K562 (cell line): ENCODE measurements around the gene VRK1. TPM values are rescaled to one million over a fixed set of nuclear protein-coding genes. Genes with fewer than 3 reads are reported as not detected.

Experiments
- ATAC-seq: fragments of 200-7000 bp; cut with Tn5 transposase; 3 replicates; pipeline ENCODE4 v1.9.1; 2020; ENCODE audit warnings: moderate library complexity
- BruUV-seq: library from RNA; stranded (reverse); fragments of 400-500 nt; replicated peaks from 2 replicates; lab custom pipeline; 2021; lab: Mats Ljungman, UMichigan
- CTCF ChIA-PET: fragments of 300-600 bp; formaldehyde crosslinking; extraction: SDS; loops from one replicate; lab custom pipeline; 2021; ENCODE audit warnings: low intra/inter-chr PET ratio; lab: Yijun Ruan, JAX
- POLR2A ChIA-PET: fragments of 300-600, 350-650 bp; sonication (Branson Sonifier 250); formaldehyde crosslinking; extraction: SDS; loops from one replicate; lab custom pipeline; 2021; ENCODE audit warnings: antibody characterized with exemption, inconsistent platforms; lab: Yijun Ruan, JAX
- DNase-seq, 4 experiments: peaks; one replicate each; pipeline versions ENCODE4 v3.0.0 to v3.0.0-alpha.2; 2011 to 2018; ENCODE audit warnings: low spot score in 3 of 4, mixed read lengths in 3 of 4; ENCODE audit errors: extremely low read depth in 1 of 4
- FAIRE-seq: peaks from 2 replicates; lab custom pipeline; 2011; peaks lifted over from hg19 to GRCh38; lab: Jason Lieb, UNC
- H2AFZ ChIP-seq: 2 replicates; pipeline ENCODE4 v1.6.0; 2011; ENCODE audit warnings: low read depth, low read length, control low read depth, inconsistent platforms
- H3K27ac ChIP-seq: fragments of 200-600 bp; 3 replicates; pipeline ENCODE4 v1.8.0; 2011; ENCODE audit warnings: low read depth, mild to moderate bottlenecking, control low read depth, inconsistent platforms, low read length, moderate library complexity, mixed read lengths; ENCODE audit errors: extremely low read depth
- H3K27me3 ChIP-seq, 2 experiments: fragments of 300-600 bp in 1 of 2; 2 replicates in 1 of 2; 3 replicates in 1 of 2; pipeline versions ENCODE4 v1.6.0 to v1.8.0; 2011; ENCODE audit warnings: inconsistent platforms in 2 of 2, low read length in 2 of 2, mild to moderate bottlenecking in 1 of 2, mixed read lengths in 1 of 2, moderate library complexity in 1 of 2; ENCODE audit not compliant: control insufficient read depth in 2 of 2, insufficient read depth in 2 of 2
- H3K36me3 ChIP-seq: fragments of 300-600 bp; 3 replicates; pipeline ENCODE4 v1.8.0; 2011; ENCODE audit warnings: mild to moderate bottlenecking, low read length, inconsistent platforms; ENCODE audit not compliant: control insufficient read depth, insufficient read depth
- H3K4me1 ChIP-seq, 2 experiments: fragments of 200-600 bp in 1 of 2; replicated peaks in 1 of 2; 2 replicates in 1 of 2; 3 replicates in 1 of 2; pipeline versions ENCODE4 v1.5.1 to v1.8.0; 2011; ENCODE audit warnings: inconsistent platforms in 2 of 2, low read length in 2 of 2, mild to moderate bottlenecking in 1 of 2, mixed read lengths in 1 of 2, moderate library complexity in 1 of 2; ENCODE audit not compliant: control insufficient read depth in 2 of 2, insufficient read depth in 2 of 2
- H3K4me2 ChIP-seq: 2 replicates; pipeline ENCODE4 v1.6.1; 2011; ENCODE audit warnings: low read length, control low read depth, inconsistent platforms, mixed read lengths; ENCODE audit not compliant: insufficient read depth
- H3K4me3 ChIP-seq: fragments of 200-600 bp; sonication (generic), shearing (Covaris generic); 2 replicates; pipeline ENCODE4 v1.5.1; 2016; ENCODE audit warnings: control low read depth, inconsistent platforms
- H3K79me2 ChIP-seq: fragments of 200-600 bp; 3 replicates; pipeline ENCODE4 v1.8.0; 2011; ENCODE audit warnings: low read length, inconsistent platforms; ENCODE audit not compliant: control insufficient read depth, insufficient read depth
- H3K9ac ChIP-seq, 2 experiments: 2 replicates each; pipeline versions ENCODE4 v1.6.0 to v1.6.1; 2011; ENCODE audit warnings: low read depth in 2 of 2, low read length in 2 of 2, control low read depth in 1 of 2, inconsistent platforms in 1 of 2, mild to moderate bottlenecking in 1 of 2, mixed read lengths in 1 of 2; ENCODE audit not compliant: insufficient read depth in 1 of 2
- H3K9me1 ChIP-seq: one replicate; pipeline ENCODE4 v1.6.0; 2011; ENCODE audit warnings: inconsistent platforms, mild to moderate bottlenecking, low read length, moderate library complexity; ENCODE audit not compliant: control insufficient read depth, insufficient read depth
- H3K9me3 ChIP-seq: replicated peaks from 2 replicates; pipeline ENCODE4 v1.5.1; 2011; ENCODE audit warnings: low read depth, low read length, inconsistent platforms; ENCODE audit not compliant: control insufficient read depth, insufficient read depth
- H4K20me1 ChIP-seq: replicated peaks from 2 replicates; pipeline ENCODE4 v1.6.1; 2011; ENCODE audit warnings: low read length, inconsistent platforms, mixed read lengths; ENCODE audit not compliant: control insufficient read depth, insufficient read depth
- CHD1 ChIP-seq: fragments of 200-600 bp; sonication (generic); IDR thresholded peaks from one replicate; pipeline ENCODE4 v1.6.1; 2012; ENCODE audit warnings: mild to moderate bottlenecking, moderate library complexity, low read length, inconsistent platforms
- ELF1 ChIP-seq: fragments of 200-800 bp; sonication (Bioruptor generic); IDR thresholded peaks from 2 replicates; pipeline ENCODE4 v1.6.1; 2016; ENCODE audit warnings: missing genetic modification characterization, missing compliant biosample characterization
- ETV6 ChIP-seq, 3 experiments: fragments of 150-350 bp in 1 of 3; sonication (generic) in 1 of 3; formaldehyde crosslinking in 1 of 3; IDR thresholded peaks; 2 replicates each; pipeline versions ENCODE4 v1.6.1 to v1.8.0; 2014 to 2022; ENCODE audit warnings: borderline replicate concordance in 2 of 3, low read depth in 2 of 3, antibody characterized with exemption in 1 of 3, low read length in 1 of 3, mild to moderate bottlenecking in 1 of 3, missing genetic modification reagents in 1 of 3
- HDAC1 ChIP-seq, 2 experiments: fragments of 450-650 bp; IDR thresholded peaks; 2 replicates each; pipeline ENCODE4 v1.6.1; 2016 to 2017; ENCODE audit warnings: inconsistent platforms in 1 of 2, mild to moderate bottlenecking in 1 of 2, moderate library complexity in 1 of 2
- L3MBTL2 ChIP-seq: fragments of 450-650 bp; IDR thresholded peaks from 2 replicates; pipeline ENCODE4 v1.6.1; 2016; ENCODE audit warnings: mild to moderate bottlenecking, moderate library complexity
- MAX ChIP-seq: sonication (generic); formaldehyde crosslinking; IDR thresholded peaks from 2 replicates; pipeline ENCODE4 v1.9.0; 2022; ENCODE audit warnings: mild to moderate bottlenecking, missing genetic modification reagents
- MYC ChIP-seq, 2 experiments: fragments of 250-450 bp in 1 of 2; sonication (Bioruptor Pico) in 1 of 2; IDR thresholded peaks; 2 replicates each; pipeline versions ENCODE4 v1.5.1 to v1.6.1; 2012 to 2021; ENCODE audit warnings: low read depth in 2 of 2, borderline replicate concordance in 1 of 2, improper control_type of control experiment in 1 of 2, low read length in 1 of 2, mild to moderate bottlenecking in 1 of 2, moderate library complexity in 1 of 2
- NR2C1 ChIP-seq, 2 experiments: fragments of 450-650 bp; IDR thresholded peaks; 2 replicates each; pipeline ENCODE4 v1.6.1; 2017; ENCODE audit warnings: mild to moderate bottlenecking in 2 of 2, antibody characterized with exemption in 1 of 2, inconsistent platforms in 1 of 2, missing compliant biosample characterization in 1 of 2, missing genetic modification characterization in 1 of 2
- PHF8 ChIP-seq: fragments of 200-600 bp; sonication (generic); IDR thresholded peaks from 2 replicates; pipeline ENCODE4 v1.6.1; 2012; ENCODE audit warnings: mixed run types, mild to moderate bottlenecking, inconsistent platforms, low read length, moderate library complexity, borderline replicate concordance
- POLR2G ChIP-seq: fragments of 200-400 bp; formaldehyde crosslinking; IDR thresholded peaks from 2 replicates; pipeline ENCODE4 v1.6.1; 2017; ENCODE audit warnings: low read depth, mild to moderate bottlenecking, antibody characterized with exemption, low read length, moderate library complexity
- RBBP5 ChIP-seq: fragments of 200-600 bp; sonication (generic); IDR thresholded peaks from 2 replicates; pipeline ENCODE4 v1.6.1; 2012; ENCODE audit warnings: borderline replicate concordance, mild to moderate bottlenecking, low read length, control low read depth, inconsistent platforms; ENCODE audit not compliant: insufficient read depth, poor library complexity, severe bottlenecking
- SAFB ChIP-seq: fragments of 200-400 bp; formaldehyde crosslinking; IDR thresholded peaks from 2 replicates; pipeline ENCODE4 v1.6.1; 2017; ENCODE audit warnings: low read depth, low read length, borderline replicate concordance
- SAP30 ChIP-seq: fragments of 200-600 bp; sonication (generic); IDR thresholded peaks from 2 replicates; pipeline ENCODE4 v1.6.1; 2012; ENCODE audit warnings: borderline replicate concordance, low read depth, mild to moderate bottlenecking, moderate library complexity, low read length, control low read depth, inconsistent platforms; ENCODE audit not compliant: insufficient read depth, poor library complexity, severe bottlenecking
- SIRT6 ChIP-seq: IDR thresholded peaks from one replicate; pipeline ENCODE4 v1.6.1; 2012; ENCODE audit warnings: low read depth, mild to moderate bottlenecking, control low read depth, inconsistent platforms, low read length, moderate library complexity
- SOX6 ChIP-seq: fragments of 450-650 bp; IDR thresholded peaks from 2 replicates; pipeline ENCODE4 v1.6.1; 2014; ENCODE audit warnings: mild to moderate bottlenecking
- TAF1 ChIP-seq: IDR thresholded peaks from 2 replicates; pipeline ENCODE4 v1.6.1; 2011; ENCODE audit warnings: mild to moderate bottlenecking, low read length, moderate library complexity; ENCODE audit not compliant: insufficient read depth, control insufficient read depth, severe bottlenecking; ENCODE audit errors: extremely low read depth
- ZFX ChIP-seq: sonication (generic); formaldehyde crosslinking; IDR thresholded peaks from 2 replicates; pipeline ENCODE4 v1.8.0; 2022; ENCODE audit warnings: mild to moderate bottlenecking, missing genetic modification reagents, moderate library complexity
- ZNF12 ChIP-seq: sonication (generic); formaldehyde crosslinking; IDR thresholded peaks from 2 replicates; pipeline ENCODE4 v1.4.0; 2020; ENCODE audit warnings: mild to moderate bottlenecking, missing genetic modification reagents
- ZNF408 ChIP-seq: fragments of 250-450 bp; sonication (Bioruptor Pico); IDR thresholded peaks from 2 replicates; pipeline ENCODE4 v1.4.0; 2020; ENCODE audit warnings: low read depth, mild to moderate bottlenecking, moderate library complexity
- WGBS: fragments of 100-300 bp; shearing (Covaris generic); methylation state at CpG from one replicate; pipeline ENCODE4 v1.1.6; 2016; ENCODE audit warnings: low coverage, mixed read lengths; ENCODE audit not compliant: insufficient coverage; ENCODE audit errors: missing lambda C conversion rate; 5-methylcytosine and 5-hydroxymethylcytosine counted together
- in situ Hi-C: fragments of 300-500 bp; cut with MboI; formaldehyde crosslinking; loops from 4 replicates; pipeline ENCODE4 v1.15.0; 2018; ENCODE audit warnings: inconsistent platforms, mixed read lengths
- intact Hi-C: fragments of 100-400 bp; cut with micrococcal nuclease; formaldehyde crosslinking; loops from 2 replicates; pipeline ENCODE4 v1.14.2; 2022
- polyA plus RNA-seq, 8 experiments: library from polyadenylated mRNA; depleted of rRNA in 4 of 8; stranded (reverse) in 5 of 8; unstranded in 3 of 8; fragments of >200 nt; fragmentation: Nextera tagmentation in 2 of 8; fragmentation: Illumina TruSeq in 1 of 8; extraction: Ambion mirVana in 2 of 8; extraction: Trizol in 1 of 8; gene quantifications; 2 replicates each; pipeline versions ENCODE4 v1.2.1 to v1.2.3, GENCODE V29; 2011 to 2014; ENCODE audit warnings: inconsistent platforms in 1 of 8, missing spikeins in 1 of 8
- total RNA-seq, 7 experiments: library from RNA; depleted of rRNA in 6 of 7; stranded (reverse); fragments of >200 nt in 6 of 7; fragmentation: Illumina TruSeq in 2 of 7; extraction: Trizol in 2 of 7; gene quantifications; 2 replicates each; pipeline versions ENCODE4 v1.2.1 to v1.2.3, GENCODE V29; 2011 to 2021; ENCODE audit warnings: low replicate concordance in 1 of 7

The VRK1 gene
- total and polyA plus RNA-seq, 9 of the 15 experiments (the other 6 are each of a cell fraction or from before 2014, with no cell fraction given): 83.6 to 177 (median 116) TPM

GRCh38 chr14:96797582-96798349, 584 bp downstream of the VRK1 start:
- Histone ChIP-seq H3K9ac (peak overlapping the region; percentile 83 to 96), H3K36me3 (no peaks in the 10 kb centered on the region), H4K20me1 (peaks cover 17% of the 10 kb centered on the region), H3K4me1 (peaks cover 13 to 22% of the 10 kb centered on the region in 2 experiments; a peak in 3 of 5 replicates), H3K4me2 (peak overlapping the region; percentile 94), H2AFZ (peak overlapping the region; percentile 12; the same call in 1 of the 2 replicates), H3K4me3 (peak overlapping the region; percentile 70), H3K79me2 (peaks cover 56% of the 10 kb centered on the region), H3K27me3 (no peaks in the 10 kb centered on the region; a peak in 1 of 5 replicates), H3K27ac (peak overlapping the region; percentile 91), H3K9me1 (no peaks in the 10 kb centered on the region), H3K9me3 (no peaks in the 10 kb centered on the region)
- ChIA-PET POLR2A (interaction anchor here (0.6 to 1.5 kb wide), 8 partner anchors 10 to 626 kb away, joined by 3 to 8 read pairs (median 4); no protein-coding TSS in a partner anchor), CTCF (no interaction called here)
- WGBS: under 1% methylated on average over 42 of the region's 59 CpGs
- intact Hi-C loops: loop anchor here (1.0 to 2.0 kb wide), 2 partner anchors 55 to 124 kb away; no protein-coding TSS in a partner anchor
- DNase-seq: peak in 3 of 4 experiments; percentile 20 to 48 (median 34)
- in situ Hi-C loops: no loop called here
- BruUV-seq: no TSS peak
- peak; percentile 53 for ATAC-seq
- peak; percentile 44 for FAIRE-seq
- no peak for TF ChIP-seq SIRT6
- peak; percentile 81; the same call in 1 of the 2 replicates for TF ChIP-seq L3MBTL2
- TF ChIP-seq ZNF12 (CRISPR knock-in tag): peak; percentile 28; the same call in 1 of the 2 replicates
- TF ChIP-seq ZNF408 (CRISPR knock-in tag): no peak
- TF ChIP-seq NR2C1 (IDR thresholded peaks at IDR 0.05): peak; percentile 48
- TF ChIP-seq NR2C1 (tag; IDR thresholded peaks at IDR 0.05): peak; percentile 57
- TF ChIP-seq POLR2G: peak; percentile 75
- peak; percentile 73 for TF ChIP-seq CHD1
- TF ChIP-seq SAP30: peak; percentile 77
- TF ChIP-seq ETV6 (IDR thresholded peaks at IDR 0.05; ENCODE audit: borderline replicate concordance in 1 of 2, low read depth in 2 of 2, low read length in 1 of 2): no peak
- TF ChIP-seq ETV6 (CRISPR knock-in tag; IDR thresholded peaks at IDR 0.05; ENCODE audit: borderline replicate concordance): peak; percentile 80; the same call in 1 of the 2 replicates
- peak; percentile 98 for TF ChIP-seq RBBP5
- TF ChIP-seq MAX (CRISPR knock-in tag): peak; percentile 61; the same call in 1 of the 2 replicates
- peak; percentile 90 for TF ChIP-seq ZFX
- no peak; the same call in 1 of the 2 replicates for TF ChIP-seq MYC (IDR thresholded peaks at IDR 0.05; ENCODE audit: low read depth, low read length)
- TF ChIP-seq MYC (CRISPR knock-in tag; IDR thresholded peaks at IDR 0.05; ENCODE audit: borderline replicate concordance, low read depth): no peak
- TF ChIP-seq TAF1: no peak
- peak; percentile 84 for TF ChIP-seq SAFB
- TF ChIP-seq SOX6: no peak
- peak in 1 of 2 experiments; percentile 18; a peak in 1 of 4 replicates for TF ChIP-seq HDAC1 (IDR thresholded peaks at IDR 0.05)
- TF ChIP-seq ELF1 (tag): peak; percentile 53
- peak; percentile 37; the same call in 1 of the 2 replicates for TF ChIP-seq PHF8
